NCI-H2227 (cell line): ENCODE measurements around the gene STARD3.
"Not testable (repeated sequence)": the region's sequence is repeated elsewhere in the genome, so short reads cannot be mapped to it uniquely, and the experiment has no call there.

Experiments used
- DNase-seq: peaks from one replicate; lab custom pipeline; 2025; ENCODE audit not compliant: unreplicated experiment; lab: John Stamatoyannopoulos, UW

Gene STARD3

DNA sequence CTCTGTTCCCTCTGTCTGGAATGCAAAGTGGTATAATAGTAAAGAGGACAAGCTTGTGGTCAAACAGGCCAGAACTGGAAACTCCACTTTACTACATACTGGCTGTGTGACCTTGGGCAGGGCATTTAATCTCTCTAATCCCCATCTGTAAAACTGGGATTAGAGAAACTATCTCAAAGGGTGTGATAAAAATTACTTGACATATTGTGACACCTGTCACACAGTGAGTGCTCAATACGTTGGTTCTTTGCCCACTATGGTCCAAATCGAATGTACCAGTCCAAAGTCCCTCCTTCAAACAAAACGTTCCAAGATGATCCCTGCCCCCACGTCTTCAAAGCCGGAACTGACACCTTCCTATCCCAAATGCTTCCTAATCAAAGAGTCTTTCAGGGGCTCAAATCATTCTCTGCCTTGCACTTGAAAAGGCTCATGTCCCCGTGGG lies 50.2 kb downstream of the STARD3 start:
- DNase-seq: no peak

- peak; percentile 93 for DNase-seq
Observed at GRCh38 chr17:39687546-39688474, 50.9 kb downstream of the STARD3 start, which contains the start of gene PGAP3. Gene PGAP3 (minus strand): TSS chr17:39688057. CDS start chr17:39688014, 43 bp downstream.

- DNase-seq: no peak
Observed at GRCh38 chr17:39688475-39688835, 51.5 kb downstream of the STARD3 start.

GRCh38 chr17:39688945-39689344 lies 52.0 kb downstream of the STARD3 start:
- no peak for DNase-seq

GRCh38 chr17:39694593-39694992 lies 57.6 kb downstream of the STARD3 start:
- no peak for DNase-seq

GRCh38 chr17:39695089-39695474 lies 58.1 kb downstream of the STARD3 start:
- DNase-seq: no peak

DNA sequence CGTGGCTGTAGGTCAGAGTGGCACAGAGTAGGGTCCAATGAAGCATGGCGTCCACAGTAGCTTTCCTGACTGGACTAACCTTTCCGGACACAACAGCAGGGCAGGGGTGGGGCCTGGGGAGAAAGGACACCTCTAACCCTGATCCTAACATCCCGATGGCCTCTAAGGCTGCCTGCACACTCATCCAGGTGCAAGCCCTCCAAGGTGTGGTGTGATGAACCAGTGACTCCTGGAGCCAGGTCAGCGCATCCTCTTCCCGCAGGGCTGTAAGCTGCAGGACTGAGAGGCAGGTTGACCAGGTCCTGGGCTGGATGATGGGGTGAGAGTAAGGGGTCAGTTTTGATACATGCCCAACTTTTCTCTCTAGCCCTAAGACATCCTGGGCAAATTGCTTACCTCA lies 59.8 kb downstream of the STARD3 start:
- DNase-seq: no peak

DNA sequence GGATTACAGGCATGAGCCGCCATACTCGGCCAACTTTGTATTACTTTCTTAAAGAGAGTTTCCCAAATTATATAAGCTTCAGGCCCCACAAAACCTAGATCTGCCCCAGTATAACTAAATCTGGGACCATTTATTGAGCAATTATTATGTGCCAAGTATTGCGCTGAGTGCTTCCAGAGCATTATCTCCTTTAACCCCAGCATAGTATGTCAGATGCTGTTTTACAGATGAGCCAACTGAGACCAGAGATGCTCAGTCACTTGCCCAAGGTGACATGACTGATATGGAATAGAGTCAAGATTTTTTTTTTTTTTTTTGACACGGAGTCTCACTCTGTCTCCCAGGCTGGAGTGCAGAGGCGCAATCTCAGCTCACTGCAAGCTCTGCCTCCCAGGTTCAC lies 61.0 kb downstream of the STARD3 start:
- no peak for DNase-seq

DNA sequence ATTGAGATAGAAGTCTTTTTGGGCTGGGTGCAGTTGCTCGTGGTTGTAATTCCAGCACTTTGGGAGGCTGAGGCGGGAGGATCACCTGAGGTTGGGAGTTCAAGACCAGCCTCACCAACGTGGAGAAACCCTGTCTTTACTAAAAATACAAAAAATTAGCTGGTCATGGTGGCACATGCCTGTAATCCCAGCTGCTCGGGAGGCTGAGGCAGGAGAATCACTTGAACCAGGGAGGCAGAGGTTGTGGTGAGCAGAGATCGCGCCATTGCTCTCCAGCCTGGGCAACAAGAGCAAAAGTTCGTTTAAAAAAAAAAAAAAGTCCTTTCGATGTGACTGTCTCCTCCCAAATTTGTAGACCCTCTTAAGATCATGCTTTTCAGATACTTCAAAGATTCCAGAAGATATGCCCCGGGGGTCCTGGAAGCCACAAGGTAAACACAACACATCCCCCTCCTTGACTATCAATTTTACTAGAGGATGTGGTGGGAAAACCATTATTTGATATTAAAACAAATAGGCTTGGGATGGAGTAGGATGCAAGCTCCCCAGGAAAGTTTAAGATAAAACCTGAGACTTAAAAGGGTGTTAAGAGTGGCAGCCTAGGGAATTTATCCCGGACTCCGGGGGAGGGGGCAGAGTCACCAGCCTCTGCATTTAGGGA lies 62.3 kb downstream of the STARD3 start:
- DNase-seq: not testable (repeated sequence)

DNA sequence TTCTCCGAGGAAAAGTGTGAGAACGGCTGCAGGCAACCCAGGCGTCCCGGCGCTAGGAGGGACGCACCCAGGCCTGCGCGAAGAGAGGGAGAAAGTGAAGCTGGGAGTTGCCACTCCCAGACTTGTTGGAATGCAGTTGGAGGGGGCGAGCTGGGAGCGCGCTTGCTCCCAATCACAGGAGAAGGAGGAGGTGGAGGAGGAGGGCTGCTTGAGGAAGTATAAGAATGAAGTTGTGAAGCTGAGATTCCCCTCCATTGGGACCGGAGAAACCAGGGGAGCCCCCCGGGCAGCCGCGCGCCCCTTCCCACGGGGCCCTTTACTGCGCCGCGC lies 62.8 kb downstream of the STARD3 start, which contains the start of gene ERBB2:
TSS of gene ERBB2 (plus strand) at position 247 of the 330 bp plus-strand sequence. CDS start 175 bp downstream, outside the sequence.
- no peak for DNase-seq

DNA sequence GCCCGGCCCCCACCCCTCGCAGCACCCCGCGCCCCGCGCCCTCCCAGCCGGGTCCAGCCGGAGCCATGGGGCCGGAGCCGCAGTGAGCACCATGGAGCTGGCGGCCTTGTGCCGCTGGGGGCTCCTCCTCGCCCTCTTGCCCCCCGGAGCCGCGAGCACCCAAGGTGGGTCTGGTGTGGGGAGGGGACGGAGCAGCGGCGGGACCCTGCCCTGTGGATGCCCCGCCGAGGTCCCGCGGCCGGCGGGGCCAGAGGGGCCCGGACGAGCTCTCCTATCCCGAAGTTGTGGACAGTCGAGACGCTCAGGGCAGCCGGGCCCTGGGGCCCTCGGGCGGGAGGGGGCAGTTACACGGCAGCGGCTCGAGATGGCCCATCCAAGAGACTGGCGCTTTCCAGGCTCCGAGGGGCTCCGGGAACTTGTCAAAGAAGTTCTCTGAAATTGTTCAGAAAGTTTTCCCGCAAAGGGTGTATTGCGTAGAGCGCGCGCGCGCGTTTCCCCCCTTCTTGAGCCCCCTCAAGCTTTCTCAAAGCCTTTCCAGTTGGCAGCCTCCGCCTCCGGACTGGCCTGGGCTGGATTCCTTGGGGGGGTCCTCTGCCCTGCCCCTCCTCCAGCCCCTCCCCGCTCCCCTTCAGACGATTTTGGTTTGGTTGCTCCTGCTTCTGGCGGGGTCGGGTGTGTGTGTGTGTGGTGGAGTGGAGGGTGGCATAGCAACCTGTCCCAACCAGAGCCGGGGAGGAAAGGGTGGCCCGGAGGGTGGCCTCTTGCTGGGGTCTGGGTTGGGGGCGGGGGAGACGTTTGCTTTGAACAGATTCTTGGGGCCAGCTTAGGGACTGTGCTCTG lies 63.4 kb downstream of the STARD3 start:
- no peak for DNase-seq

GRCh38 chr17:39701012-39701783 lies 64.3 kb downstream of the STARD3 start:
- DNase-seq: no peak

DNA sequence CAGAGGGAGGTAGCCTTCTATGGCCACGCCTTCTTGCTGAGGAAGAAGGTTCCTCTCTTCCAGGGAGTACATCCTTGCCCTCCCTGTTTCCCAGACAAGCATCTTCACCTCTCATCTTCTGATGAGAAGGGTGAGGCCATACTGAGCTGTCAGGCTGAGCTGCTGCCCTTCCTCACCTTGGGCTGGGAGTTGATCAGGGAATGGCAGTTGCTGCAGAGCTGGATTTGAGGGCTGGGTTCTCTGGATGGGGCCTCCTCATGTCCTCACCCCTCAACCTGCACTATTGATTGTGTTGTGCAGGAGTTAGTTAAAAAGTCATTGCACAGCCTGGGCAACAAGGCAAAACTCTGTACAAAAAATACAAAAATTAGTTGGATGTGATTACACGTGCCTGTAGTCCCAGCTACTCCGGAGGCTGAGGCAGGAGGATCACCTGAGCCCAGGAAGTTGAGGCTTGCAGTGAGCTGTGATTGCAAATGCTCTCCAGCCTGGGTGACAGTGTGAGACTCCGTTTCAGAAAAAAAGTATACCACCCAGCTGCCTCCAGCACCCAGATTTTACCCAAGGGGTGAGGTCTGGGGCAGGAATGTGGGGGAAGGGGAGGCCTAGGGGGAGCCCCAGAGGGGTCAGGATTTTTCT lies 65.0 kb downstream of the STARD3 start:
- no peak for DNase-seq

DNA sequence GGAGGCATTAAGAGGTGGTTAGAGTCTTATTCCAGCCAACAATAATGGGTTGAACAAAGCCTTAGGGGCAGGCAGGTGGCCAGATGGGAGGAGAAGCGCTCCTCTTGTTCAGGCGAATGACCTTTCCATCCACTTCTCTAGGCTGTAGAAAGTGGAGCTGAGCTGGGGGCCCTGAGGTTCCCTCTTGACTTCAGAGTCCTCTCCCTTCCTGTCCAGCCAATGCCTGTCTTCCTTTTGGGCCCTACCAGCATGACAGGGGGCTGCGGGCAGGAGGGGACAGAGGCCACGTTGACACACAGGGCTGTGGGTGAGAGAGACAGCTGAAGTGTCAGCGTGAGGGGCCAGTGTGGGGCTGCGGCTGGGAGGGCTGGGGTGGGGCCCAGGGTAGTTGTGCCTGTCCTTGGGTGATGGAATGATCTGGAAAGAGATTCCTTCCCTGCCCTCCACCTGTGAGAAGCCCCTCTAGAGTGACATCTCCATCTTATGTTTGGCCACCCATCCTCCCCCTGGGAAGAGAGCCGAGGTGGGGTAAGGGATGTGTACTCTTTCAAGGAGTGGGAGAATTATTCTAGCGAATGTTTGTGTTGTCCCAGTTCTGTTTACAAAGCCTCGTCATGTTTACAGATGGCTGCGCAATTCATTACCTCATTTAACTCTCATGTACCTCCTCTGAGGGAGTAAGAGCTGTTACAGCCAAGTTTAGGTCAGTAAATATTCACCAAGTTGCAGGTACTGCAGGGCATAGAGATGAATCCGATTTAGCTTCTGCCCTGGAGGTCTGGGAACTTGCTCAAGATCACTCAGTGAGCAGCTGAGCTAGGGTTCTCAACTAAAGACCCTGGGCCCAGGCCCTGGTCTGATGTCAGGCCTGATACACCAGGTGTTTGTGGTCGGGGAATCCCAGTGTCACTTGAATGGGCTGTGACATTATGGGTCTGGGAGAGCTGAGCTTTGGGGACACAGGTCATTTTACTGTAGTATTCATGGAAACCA lies 66.3 kb downstream of the STARD3 start:
- DNase-seq: no peak

DNA sequence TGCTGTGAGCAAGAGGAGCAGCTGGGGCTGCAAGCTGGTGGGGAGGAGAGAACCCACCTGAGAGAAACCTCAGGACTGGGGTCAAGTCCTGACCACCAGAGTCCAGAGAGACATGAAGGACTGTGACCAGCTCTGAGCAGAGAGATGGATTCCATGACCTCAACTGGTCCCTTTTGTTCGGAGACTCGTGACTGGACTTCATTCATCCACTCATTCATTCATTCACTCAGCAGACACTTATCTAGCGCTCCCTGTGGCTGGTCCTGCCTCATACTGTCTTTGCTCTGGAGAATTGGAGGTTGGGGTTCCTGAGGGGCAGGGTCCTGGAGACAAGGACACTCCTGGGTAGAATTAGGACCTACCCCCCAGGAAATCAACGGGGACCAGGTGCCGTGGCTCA lies 67.0 kb downstream of the STARD3 start:
- no peak for DNase-seq

- DNase-seq: no peak
Observed at GRCh38 chr17:39704821-39705551, 68.0 kb downstream of the STARD3 start.

- DNase-seq: no peak
Observed at GRCh38 chr17:39705786-39706348, 68.9 kb downstream of the STARD3 start.

GRCh38 chr17:39706383-39706782 lies 69.4 kb downstream of the STARD3 start:
- no peak for DNase-seq
